ENCODE results near the gene GPHN.
"Not testable (repeated sequence)": the region's sequence is repeated elsewhere in the genome, so short reads cannot be mapped to it uniquely, and the experiment has no call there.

The GPHN gene

GRCh38 chr14:66708267-66708666 is 200.3 kb downstream of the GPHN start:
- H3K4me1 Mint-ChIP-seq = peaks cover 2% of the 10 kb centered on the region
- CTCF ChIA-PET = interaction anchor here (0.7 kb wide), 1 partner anchor 35 kb away, joined by 3 read pairs; no protein-coding TSS in a partner anchor
- H3K36me3 Mint-ChIP-seq = peaks cover 2% of the 10 kb centered on the region
- H3K27me3 Mint-ChIP-seq = no peaks in the 10 kb centered on the region
- H3K27ac Mint-ChIP-seq = no peak overlapping the region
- peaks cover 10% of the 10 kb centered on the region for H3K9me3 Mint-ChIP-seq
- DNase-seq = no peak
- no peak overlapping the region for H3K4me3 Mint-ChIP-seq

GRCh38 chr14:66709291-66709690 is 201.3 kb downstream of the GPHN start:
- Mint-ChIP-seq H3K36me3 (peaks cover 4% of the 10 kb centered on the region), H3K9me3 (peaks cover 10% of the 10 kb centered on the region), H3K4me1 (peaks cover 9% of the 10 kb centered on the region), H3K27me3 (no peaks in the 10 kb centered on the region), H3K27ac (no peak overlapping the region), H3K4me3 (no peak overlapping the region)
- CTCF ChIA-PET = no interaction called here
- DNase-seq = no peak

- CTCF ChIA-PET = not testable (repeated sequence)
Measured at GRCh38 chr14:66714291-66714690, 206.3 kb downstream of the GPHN start.

GRCh38 chr14:66715313-66715712 is 207.4 kb downstream of the GPHN start:
- DNase-seq, H3K27me3 Mint-ChIP-seq, CTCF ChIA-PET, H3K36me3 Mint-ChIP-seq: not testable (repeated sequence)
- Mint-ChIP-seq H3K9me3 (peaks cover 10% of the 10 kb centered on the region), H3K27ac (peak overlapping the region; percentile 53), H3K4me1 (peaks cover 46% of the 10 kb centered on the region), H3K4me3 (peak overlapping the region; percentile 38)

More at GRCh38 chr14:66714291-66714690, 206.3 kb downstream of the GPHN start:
- peak overlapping the region; percentile 82 for H3K27ac Mint-ChIP-seq
- not testable (repeated sequence) for H3K36me3 Mint-ChIP-seq, H3K9me3 Mint-ChIP-seq, H3K27me3 Mint-ChIP-seq, DNase-seq, H3K4me3 Mint-ChIP-seq
- H3K4me1 Mint-ChIP-seq = peaks cover 46% of the 10 kb centered on the region

- no peak for DNase-seq
- peaks cover 46% of the 10 kb centered on the region for H3K4me1 Mint-ChIP-seq
- H3K9me3 Mint-ChIP-seq = peaks cover 10% of the 10 kb centered on the region
- no peaks in the 10 kb centered on the region for H3K27me3 Mint-ChIP-seq
- peaks cover 5% of the 10 kb centered on the region for H3K36me3 Mint-ChIP-seq
- no peak overlapping the region for H3K27ac Mint-ChIP-seq
- H3K4me3 Mint-ChIP-seq = no peak overlapping the region
- CTCF ChIA-PET = no interaction called here
Measured at GRCh38 chr14:66716227-66716626, 208.3 kb downstream of the GPHN start.

- peaks cover 46% of the 10 kb centered on the region for H3K4me1 Mint-ChIP-seq
- peaks cover 7% of the 10 kb centered on the region for H3K9me3 Mint-ChIP-seq
- no peaks in the 10 kb centered on the region for H3K27me3 Mint-ChIP-seq
- H3K36me3 Mint-ChIP-seq = peaks cover 3% of the 10 kb centered on the region
- DNase-seq = no peak
- H3K27ac Mint-ChIP-seq = no peak overlapping the region
- CTCF ChIA-PET = no interaction called here
- no peak overlapping the region for H3K4me3 Mint-ChIP-seq
Measured at GRCh38 chr14:66717561-66718140, 209.7 kb downstream of the GPHN start.

GRCh38 chr14:66724996-66725395 is 217.0 kb downstream of the GPHN start:
- Mint-ChIP-seq H3K27ac (no peak overlapping the region), H3K27me3 (no peaks in the 10 kb centered on the region), H3K4me1 (no peaks in the 10 kb centered on the region), H3K4me3 (no peak overlapping the region), H3K36me3 (peaks cover 3% of the 10 kb centered on the region), H3K9me3 (peaks cover 23% of the 10 kb centered on the region)
- DNase-seq = no peak
- CTCF ChIA-PET = no interaction called here

- H3K36me3 Mint-ChIP-seq, H3K4me3 Mint-ChIP-seq, CTCF ChIA-PET, H3K4me1 Mint-ChIP-seq, H3K27ac Mint-ChIP-seq, H3K27me3 Mint-ChIP-seq, DNase-seq: not testable (repeated sequence)
- H3K9me3 Mint-ChIP-seq = peaks cover 37% of the 10 kb centered on the region
Measured at GRCh38 chr14:66731298-66731697, 223.4 kb downstream of the GPHN start.

GRCh38 chr14:66735853-66736252 is 227.9 kb downstream of the GPHN start:
- no peak overlapping the region for H3K27ac Mint-ChIP-seq
- H3K27me3 Mint-ChIP-seq = no peaks in the 10 kb centered on the region
- peaks cover 2% of the 10 kb centered on the region for H3K36me3 Mint-ChIP-seq
- no peaks in the 10 kb centered on the region for H3K4me1 Mint-ChIP-seq
- CTCF ChIA-PET = no interaction called here
- no peak overlapping the region for H3K4me3 Mint-ChIP-seq
- DNase-seq = no peak
- H3K9me3 Mint-ChIP-seq = peaks cover 17% of the 10 kb centered on the region

GRCh38 chr14:66739826-66740225 is 231.9 kb downstream of the GPHN start:
- DNase-seq = no peak
- peaks cover 5% of the 10 kb centered on the region for H3K9me3 Mint-ChIP-seq
- H3K4me3 Mint-ChIP-seq = no peak overlapping the region
- H3K4me1 Mint-ChIP-seq = no peaks in the 10 kb centered on the region
- no peak overlapping the region for H3K27ac Mint-ChIP-seq
- H3K36me3 Mint-ChIP-seq = no peaks in the 10 kb centered on the region
- no peaks in the 10 kb centered on the region for H3K27me3 Mint-ChIP-seq
- CTCF ChIA-PET = interaction anchor here (0.6 to 0.7 kb wide), 2 partner anchors 337 to 339 kb away, joined by 3 read pairs; no protein-coding TSS in a partner anchor

GRCh38 chr14:66745078-66745477 is 237.1 kb downstream of the GPHN start:
- H3K36me3 Mint-ChIP-seq = no peaks in the 10 kb centered on the region
- H3K4me3 Mint-ChIP-seq = no peak overlapping the region
- CTCF ChIA-PET = no interaction called here
- no peaks in the 10 kb centered on the region for H3K9me3 Mint-ChIP-seq
- no peaks in the 10 kb centered on the region for H3K27me3 Mint-ChIP-seq
- H3K27ac Mint-ChIP-seq = no peak overlapping the region
- DNase-seq = no peak
- no peaks in the 10 kb centered on the region for H3K4me1 Mint-ChIP-seq

- DNase-seq = peak; percentile 22
- Mint-ChIP-seq H3K4me3 (no peak overlapping the region), H3K27ac (no peak overlapping the region), H3K4me1 (no peaks in the 10 kb centered on the region), H3K27me3 (no peaks in the 10 kb centered on the region), H3K9me3 (no peaks in the 10 kb centered on the region), H3K36me3 (no peaks in the 10 kb centered on the region)
- CTCF ChIA-PET = interaction anchor here (1.4 kb wide), 2 partner anchors 123 to 135 kb away, joined by 4 to 12 read pairs; no protein-coding TSS in a partner anchor
Measured at GRCh38 chr14:66746316-66747006, 238.5 kb downstream of the GPHN start.

- CTCF ChIA-PET = no interaction called here
- Mint-ChIP-seq H3K4me1 (no peaks in the 10 kb centered on the region), H3K27me3 (no peaks in the 10 kb centered on the region), H3K27ac (no peak overlapping the region), H3K9me3 (no peaks in the 10 kb centered on the region), H3K4me3 (no peak overlapping the region), H3K36me3 (no peaks in the 10 kb centered on the region)
- DNase-seq = no peak
Measured at GRCh38 chr14:66752109-66752508, 244.2 kb downstream of the GPHN start.

GRCh38 chr14:66758031-66758613 is 250.2 kb downstream of the GPHN start:
- CTCF ChIA-PET = no interaction called here

GRCh38 chr14:66772146-66772545 is 264.2 kb downstream of the GPHN start:
- H3K27me3 Mint-ChIP-seq = no peaks in the 10 kb centered on the region
- H3K9me3 Mint-ChIP-seq = no peaks in the 10 kb centered on the region
- no peak overlapping the region for H3K4me3 Mint-ChIP-seq
- H3K36me3 Mint-ChIP-seq = no peaks in the 10 kb centered on the region
- H3K4me1 Mint-ChIP-seq = no peaks in the 10 kb centered on the region
- H3K27ac Mint-ChIP-seq = no peak overlapping the region
- CTCF ChIA-PET = no interaction called here
- no peak for DNase-seq

More at GRCh38 chr14:66758031-66758613, 250.2 kb downstream of the GPHN start:
- Mint-ChIP-seq H3K4me3 (no peak overlapping the region), H3K27me3 (no peaks in the 10 kb centered on the region), H3K27ac (no peak overlapping the region), H3K9me3 (no peaks in the 10 kb centered on the region), H3K36me3 (no peaks in the 10 kb centered on the region), H3K4me1 (no peaks in the 10 kb centered on the region)
- no peak for DNase-seq

All from activated naive CD4-positive, alpha-beta T cell treated with anti-CD3 and anti-CD28 coated beads, Interleukin-2, amount 10 ng/mL, durations not matched to agents 7 days and 5 days (primary cell).